ENCODE results near the gene EIF3F.
"Not testable (repeated sequence)": the region's sequence is repeated elsewhere in the genome, so short reads cannot be mapped to it uniquely, and the experiment has no call there.

EIF3F gene

GRCh38 chr11:7986768-7987559, at the start of gene EIF3F:
Gene EIF3F (plus strand): TSS chr11:7987337. CDS start chr11:7987353, 16 bp downstream.
- peak; percentile 91 for DNase-seq

GRCh38 chr11:7941146-7941545, 46.0 kb upstream of the EIF3F start:
- no peak for DNase-seq

- no peak for DNase-seq
Measured at GRCh38 chr11:7941608-7942007, 45.5 kb upstream of the EIF3F start, which contains the start of gene OR10A3. Gene OR10A3 (minus strand): TSS chr11:7941708. CDS start chr11:7939520, 2,188 bp downstream.

- no peak for DNase-seq
Measured at GRCh38 chr11:7944123-7944522, 43.0 kb upstream of the EIF3F start.

- no peak for DNase-seq
Measured at GRCh38 chr11:7949934-7950333, 37.2 kb upstream of the EIF3F start.

GRCh38 chr11:7955191-7955590, 31.9 kb upstream of the EIF3F start:
- no peak for DNase-seq

- DNase-seq = no peak
Measured at GRCh38 chr11:7964261-7964660, 22.9 kb upstream of the EIF3F start.

- DNase-seq = no peak
Measured at GRCh38 chr11:7964873-7965272, 22.3 kb upstream of the EIF3F start.

- no peak for DNase-seq
Measured at GRCh38 chr11:7965386-7965785, 21.8 kb upstream of the EIF3F start, which contains the start of gene NLRP10. Gene NLRP10 (minus strand): TSS chr11:7965447. CDS start chr11:7963495, 1,952 bp downstream.

- DNase-seq = no peak
Measured at GRCh38 chr11:7967097-7967496, 20.0 kb upstream of the EIF3F start.

- no peak for DNase-seq
Measured at GRCh38 chr11:7967826-7968225, 19.3 kb upstream of the EIF3F start.

- no peak for DNase-seq
Measured at GRCh38 chr11:7968686-7969085, 18.5 kb upstream of the EIF3F start.

GRCh38 chr11:7969756-7970646, 17.1 kb upstream of the EIF3F start:
- no peak for DNase-seq

- no peak for DNase-seq
Measured at GRCh38 chr11:7971846-7972245, 15.3 kb upstream of the EIF3F start.

GRCh38 chr11:7973011-7973410, 14.1 kb upstream of the EIF3F start:
- DNase-seq = no peak

- no peak for DNase-seq
Measured at GRCh38 chr11:7974668-7975067, 12.5 kb upstream of the EIF3F start.

GRCh38 chr11:7977232-7977917, 9.8 kb upstream of the EIF3F start:
- no peak for DNase-seq

GRCh38 chr11:7981619-7982157, 5.4 kb upstream of the EIF3F start:
- DNase-seq = no peak

GRCh38 chr11:7982582-7983119, 4.5 kb upstream of the EIF3F start:
- DNase-seq = no peak

GRCh38 chr11:7983832-7984590, 3.1 kb upstream of the EIF3F start:
- no peak for DNase-seq

GRCh38 chr11:7987560-7987883, 385 bp downstream of the EIF3F start:
- DNase-seq = not testable (repeated sequence)

Measured in NCI-H2107 (cell line).